Left cardiac atrium (tissue), 4 donors: ENCODE results near the gene PIK3R5. TPM values are rescaled to one million over a fixed set of nuclear protein-coding genes. Genes with fewer than 3 reads are reported as not detected.
"Not testable (repeated sequence)": the region's sequence is repeated elsewhere in the genome, so short reads cannot be mapped to it uniquely, and the experiment has no call there.

Experiments used
- ATAC-seq, 2 donors: fragments of 200-7000 bp; cut with Tn5 transposase; one replicate each; pipeline ENCODE4 v1.9.1; 2020; ENCODE audit warnings: mild to moderate bottlenecking in 2 of 2, moderate library complexity in 2 of 2
- DNase-seq: peaks from one replicate; pipeline ENCODE4 v3.0.0-alpha.2; 2020
- intact Hi-C, 2 donors: fragments of 100-400 bp; cut with DNase I; formaldehyde crosslinking; loops; one replicate each; pipeline versions ENCODE4 v1.14.1 to v1.15.1; 2022 to 2023
- total RNA-seq, 2 donors: library from RNA; stranded (reverse); fragmentation: NEBNext Ultra II Directional; extraction: Animal tissue kit (Norgen Biotek cat#: 25700); gene quantifications; one replicate each; pipeline ENCODE4 v1.2.1, GENCODE V29; 2021
- donor health status: DM: no; HTN: yes; CAD: no.
- donor health status: DM: no; HTN: yes; CAD: no; lungs with severe emphysema.
- donor health status: DM: yes; HTN: yes; CAD: no.
- donor health status: Dilated cardiomyopathy.

Gene PIK3R5
- total RNA-seq, 2 donors from 2014 or later: 6.3 TPM

GRCh38 chr17:8890671-8891070 lies 74.8 kb downstream of the PIK3R5 start:
- DNase-seq (no peak), ATAC-seq (no peak)
- intact Hi-C loops: loop anchor here in 1 of 2 donors (5.0 kb wide), 1 partner anchor 83 kb away; no protein-coding TSS in a partner anchor

- intact Hi-C loops: loop anchor here in 1 of 2 donors (5.0 kb wide), 1 partner anchor 82 kb away; no protein-coding TSS in a partner anchor
- DNase-seq: no peak
Observed at GRCh38 chr17:8889458-8890210, 75.9 kb downstream of the PIK3R5 start.

GRCh38 chr17:8888704-8889302 lies 76.7 kb downstream of the PIK3R5 start:
- DNase-seq (no peak), ATAC-seq (no peak)
- intact Hi-C loops: no loop called here

More at GRCh38 chr17:8889458-8890210, 75.9 kb downstream of the PIK3R5 start:
- no peak for ATAC-seq

- ATAC-seq (peak; percentile 32 to 67), DNase-seq (no peak)
- intact Hi-C loops: no loop called here
Observed at GRCh38 chr17:8887834-8888703, 77.4 kb downstream of the PIK3R5 start.

GRCh38 chr17:8887301-8887700 lies 78.2 kb downstream of the PIK3R5 start:
- intact Hi-C loops: no loop called here

GRCh38 chr17:8885967-8886684 lies 79.4 kb downstream of the PIK3R5 start:
- intact Hi-C loops: loop anchor here in 1 of 2 donors (2.0 kb wide), 1 partner anchor 15 kb away; no protein-coding TSS in a partner anchor
- no peak for DNase-seq
- no peak for ATAC-seq

More at GRCh38 chr17:8887301-8887700, 78.2 kb downstream of the PIK3R5 start:
- DNase-seq (no peak), ATAC-seq (no peak)

GRCh38 chr17:8885163-8885966 lies 80.1 kb downstream of the PIK3R5 start:
- ATAC-seq, DNase-seq: not testable (repeated sequence)
- intact Hi-C loops: loop anchor here in 1 of 2 donors (2.0 kb wide), 1 partner anchor 15 kb away; no protein-coding TSS in a partner anchor

GRCh38 chr17:8884336-8884990 lies 81.0 kb downstream of the PIK3R5 start:
- no peak for DNase-seq
- intact Hi-C loops: loop anchor here in 1 of 2 donors (2.0 to 5.0 kb wide), 2 partner anchors 16 to 47 kb away; no protein-coding TSS in a partner anchor
- ATAC-seq: no peak

- DNase-seq (no peak), ATAC-seq (no peak)
- intact Hi-C loops: loop anchor here in 1 of 2 donors (5.0 kb wide), 1 partner anchor 46 kb away; no protein-coding TSS in a partner anchor
Observed at GRCh38 chr17:8883353-8883752, 82.2 kb downstream of the PIK3R5 start.

GRCh38 chr17:8881606-8882005 lies 83.9 kb downstream of the PIK3R5 start:
- ATAC-seq (no peak), DNase-seq (no peak)
- intact Hi-C loops: loop anchor here in 1 of 2 donors (5.0 kb wide), 1 partner anchor 44 kb away; no protein-coding TSS in a partner anchor

- DNase-seq: no peak
- intact Hi-C loops: loop anchor here in 1 of 2 donors (5.0 kb wide), 1 partner anchor 43 kb away; no protein-coding TSS in a partner anchor
- ATAC-seq: no peak
Observed at GRCh38 chr17:8880466-8880865, 85.0 kb downstream of the PIK3R5 start.

GRCh38 chr17:8879410-8879809 lies 86.1 kb downstream of the PIK3R5 start:
- intact Hi-C loops: no loop called here
- DNase-seq: no peak
- no peak for ATAC-seq

- intact Hi-C loops: no loop called here
- DNase-seq: no peak
- ATAC-seq: no peak
Observed at GRCh38 chr17:8877984-8878383, 87.5 kb downstream of the PIK3R5 start.

GRCh38 chr17:8875957-8876356 lies 89.5 kb downstream of the PIK3R5 start:
- no peak for ATAC-seq
- intact Hi-C loops: no loop called here
- DNase-seq: no peak

- no peak for ATAC-seq
- intact Hi-C loops: no loop called here
- no peak for DNase-seq
Observed at GRCh38 chr17:8875436-8875835, 90.1 kb downstream of the PIK3R5 start.

GRCh38 chr17:8873801-8874715 lies 91.4 kb downstream of the PIK3R5 start:
- DNase-seq (no peak), ATAC-seq (no peak)
- intact Hi-C loops: no loop called here
